Vagina (tissue), 2 donors: ENCODE data around the gene HSPE1.

Source experiments
- CTCF ChIP-seq, 3 experiments: fragments of 450-650 bp in 2 of 3; fragments of 200-600 bp in 1 of 3; sonication (generic) in 1 of 3; IDR thresholded peaks; one replicate each; pipeline ENCODE4 v1.5.1; 2017 to 2019; ENCODE audit warnings: antibody characterized with exemption in 3 of 3, mild to moderate bottlenecking in 2 of 3, moderate library complexity in 2 of 3
- POLR2A ChIP-seq, 2 donors: fragments of 450-650 bp; IDR thresholded peaks; one replicate each; pipeline ENCODE4 v1.6.1; 2017; ENCODE audit warnings: antibody characterized with exemption in 2 of 2, mild to moderate bottlenecking in 2 of 2, moderate library complexity in 2 of 2

- TF ChIP-seq CTCF (IDR thresholded peaks at IDR 0.05) = peak in 2 of 3 experiments; percentile 12 to 36
- peak; percentile 89 to 97 for TF ChIP-seq POLR2A (IDR thresholded peaks at IDR 0.05)
These were observed at the start of gene HSPE1, which contains the start of gene HSPD1 for GRCh38 chr2:197499594-197500502.
